Stimulated activated naive B cell treated with anti-CD40 and anti-IgM and Interleukin-4, amounts not matched to agents 10 μg/mL and 1 μg/mL and 100 μg/mL, for 72 hours (primary cell): ENCODE measurements around the gene PMCH.
"Not testable (repeated sequence)": the region's sequence is repeated elsewhere in the genome, so short reads cannot be mapped to it uniquely, and the experiment has no call there.

Experiments
- ATAC-seq, 2 donors: fragments of 150-1000 bp; cut with Tn5 transposase; replicated peaks; 2 replicates each; pipeline ENCODE4 v1.10.0; 2021; ENCODE audit warnings: moderate library complexity in 1 of 2
- DNase-seq: peaks from one replicate; pipeline ENCODE4 v3.0.0; 2021
- H3K27ac Mint-ChIP-seq: one replicate; pipeline ENCODE4 v1.8.0; 2022; ENCODE audit warnings: mild to moderate bottlenecking, mixed read lengths
- H3K27me3 Mint-ChIP-seq, 2 donors: one replicate each; pipeline ENCODE4 v1.8.0; 2022; ENCODE audit warnings: mixed read lengths in 2 of 2
- H3K36me3 Mint-ChIP-seq, 2 donors: one replicate each; pipeline ENCODE4 v1.8.0; 2022; ENCODE audit warnings: mixed read lengths in 2 of 2, mild to moderate bottlenecking in 1 of 2
- H3K4me1 Mint-ChIP-seq, 2 donors: one replicate each; pipeline ENCODE4 v1.8.0; 2022; ENCODE audit warnings: mixed read lengths in 2 of 2, mild to moderate bottlenecking in 1 of 2
- H3K4me3 Mint-ChIP-seq, 2 donors: one replicate each; pipeline ENCODE4 v1.8.0; 2022; ENCODE audit warnings: mild to moderate bottlenecking in 2 of 2, mixed read lengths in 2 of 2, moderate library complexity in 1 of 2
- H3K9me3 Mint-ChIP-seq, 2 donors: one replicate each; pipeline ENCODE4 v1.8.0; 2022; ENCODE audit warnings: mixed read lengths in 2 of 2, mild to moderate bottlenecking in 1 of 2

Gene PMCH, protein sequence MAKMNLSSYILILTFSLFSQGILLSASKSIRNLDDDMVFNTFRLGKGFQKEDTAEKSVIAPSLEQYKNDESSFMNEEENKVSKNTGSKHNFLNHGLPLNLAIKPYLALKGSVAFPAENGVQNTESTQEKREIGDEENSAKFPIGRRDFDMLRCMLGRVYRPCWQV

DNA sequence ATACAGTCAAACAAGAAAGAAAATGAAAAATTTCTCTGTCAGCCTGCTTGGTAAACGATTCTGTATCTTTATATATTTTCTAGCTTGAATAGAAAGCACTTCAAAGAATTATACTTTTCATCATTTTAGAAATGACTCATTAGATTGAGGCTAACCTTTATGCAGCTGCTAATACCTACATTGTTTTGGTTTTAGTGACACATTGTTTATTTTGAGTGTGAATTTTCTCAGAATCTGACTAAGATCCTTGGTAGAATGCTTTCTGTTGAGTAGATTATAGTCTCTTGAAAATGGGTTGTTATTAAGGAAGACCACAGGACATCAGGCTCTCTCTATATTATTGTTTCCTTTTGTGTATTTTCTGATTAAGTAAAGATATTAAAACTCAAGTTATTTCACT lies at the start of gene PMCH:
Gene PMCH, minus strand, starts transcription at position 45 of the 400 bp plus-strand sequence. CDS start 63 bp downstream, outside the sequence.
- Mint-ChIP-seq H3K27me3 (no peaks in the 10 kb centered on the region), H3K27ac (no peak within 1 kb of the TSS), H3K9me3 (peaks cover 0 to 2% of the 10 kb centered on the region in 2 donors), H3K4me1 (peaks cover 0 to 9% of the 10 kb centered on the region in 2 donors), H3K4me3 (no peak within 1 kb of the TSS), H3K36me3 (no peaks in the 10 kb centered on the region)
- peak; percentile 69 to 83 for ATAC-seq
- DNase-seq = no peak

DNA sequence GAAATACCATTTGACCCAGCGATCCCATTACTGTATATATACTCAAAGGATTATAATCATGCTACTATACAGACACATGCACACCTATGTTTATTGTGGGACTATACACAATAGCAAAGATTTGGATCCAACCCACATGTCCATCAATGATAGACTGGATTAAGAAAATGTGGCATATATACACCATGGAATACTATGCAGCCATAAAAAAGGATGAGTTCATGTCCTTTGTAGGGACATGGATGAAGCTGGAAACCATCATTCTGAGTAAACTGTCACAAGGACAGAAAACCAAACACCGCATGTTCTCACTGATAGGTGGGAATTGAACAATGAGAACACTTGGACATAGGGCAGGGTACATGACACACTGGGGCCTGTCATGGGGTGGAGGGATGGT lies 43.2 kb upstream of the PMCH start:
- peaks cover 12 to 24% of the 10 kb centered on the region in 2 donors for H3K27me3 Mint-ChIP-seq
- not testable (repeated sequence) for ATAC-seq, H3K4me1 Mint-ChIP-seq, DNase-seq, H3K27ac Mint-ChIP-seq, H3K36me3 Mint-ChIP-seq, H3K4me3 Mint-ChIP-seq
- H3K9me3 Mint-ChIP-seq = peaks cover 11 to 12% of the 10 kb centered on the region in 2 donors

DNA sequence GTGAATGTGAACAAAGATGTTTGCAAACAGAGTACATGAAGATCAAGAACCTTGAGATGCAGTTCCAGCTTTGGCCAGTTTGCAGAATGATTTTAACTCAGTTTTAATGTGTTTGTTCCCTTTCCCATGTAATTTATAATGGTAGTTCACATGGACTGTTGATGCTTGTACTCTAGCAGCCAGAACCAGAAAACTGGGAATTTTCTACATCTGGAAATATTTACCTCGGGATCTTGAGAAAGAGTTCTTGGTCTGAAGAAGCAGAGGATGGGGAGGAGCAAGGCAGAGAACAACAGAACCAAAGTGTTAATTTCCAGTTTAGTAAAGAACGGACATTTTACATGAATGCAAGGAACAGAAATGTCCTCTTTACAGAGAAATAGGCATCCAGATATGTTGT lies 37.0 kb upstream of the PMCH start:
- Mint-ChIP-seq H3K27me3 (peaks cover 19 to 30% of the 10 kb centered on the region in 2 donors), H3K27ac (no peak overlapping the region), H3K9me3 (peaks cover 0 to 5% of the 10 kb centered on the region in 2 donors), H3K4me1 (no peaks in the 10 kb centered on the region), H3K4me3 (no peak overlapping the region), H3K36me3 (no peaks in the 10 kb centered on the region)
- no peak for DNase-seq
- ATAC-seq = no peak

DNA sequence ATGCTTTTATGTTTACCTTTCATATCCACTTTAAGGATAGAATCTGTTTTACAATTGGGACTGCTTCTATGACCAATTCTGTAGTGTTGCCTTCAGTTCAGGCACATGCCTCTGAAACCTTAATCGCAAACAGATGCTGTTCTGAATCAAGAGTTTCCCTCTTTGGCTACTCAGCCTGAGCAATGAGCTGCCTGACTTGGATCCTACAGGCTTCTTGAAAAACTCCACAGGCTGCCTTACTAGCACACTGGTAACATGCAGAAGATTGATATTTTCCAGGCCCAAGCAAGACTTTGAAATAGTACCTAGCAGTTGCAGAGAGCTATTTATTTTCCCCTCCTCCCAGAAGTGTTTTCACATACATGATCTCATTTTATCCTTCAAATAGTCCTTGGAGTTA lies 34.8 kb upstream of the PMCH start:
- H3K9me3 Mint-ChIP-seq = peaks cover 0 to 1% of the 10 kb centered on the region in 2 donors
- no peaks in the 10 kb centered on the region for H3K4me1 Mint-ChIP-seq
- no peaks in the 10 kb centered on the region for H3K36me3 Mint-ChIP-seq
- no peak overlapping the region for H3K4me3 Mint-ChIP-seq
- peaks cover 13 to 17% of the 10 kb centered on the region in 2 donors for H3K27me3 Mint-ChIP-seq
- no peak for DNase-seq
- ATAC-seq = no peak
- no peak overlapping the region for H3K27ac Mint-ChIP-seq

DNA sequence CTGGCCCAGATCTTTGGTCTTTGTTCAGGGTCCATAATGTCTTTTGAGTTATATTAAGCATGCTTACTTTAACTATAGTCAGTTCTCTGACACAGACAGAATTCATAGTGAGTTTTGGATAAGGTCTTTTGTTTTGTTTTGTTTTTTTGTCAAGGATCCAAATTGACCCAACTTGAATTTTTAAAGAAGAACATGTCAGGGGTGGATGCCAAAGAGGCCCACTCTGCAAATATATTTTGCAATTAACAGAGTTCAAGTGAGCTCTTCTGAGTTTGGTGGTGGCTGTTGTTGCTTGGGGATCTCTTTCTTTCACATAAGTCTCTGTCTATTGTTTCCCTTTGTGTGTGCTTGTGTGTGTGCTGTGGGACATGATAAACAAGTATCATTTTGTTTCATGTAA lies 34.4 kb upstream of the PMCH start:
- no peak overlapping the region for H3K4me3 Mint-ChIP-seq
- H3K4me1 Mint-ChIP-seq = no peaks in the 10 kb centered on the region
- H3K9me3 Mint-ChIP-seq = no peaks in the 10 kb centered on the region
- H3K27ac Mint-ChIP-seq = no peak overlapping the region
- ATAC-seq (no peak), DNase-seq (no peak)
- peaks cover 11 to 15% of the 10 kb centered on the region in 2 donors for H3K27me3 Mint-ChIP-seq
- H3K36me3 Mint-ChIP-seq = no peaks in the 10 kb centered on the region

DNA sequence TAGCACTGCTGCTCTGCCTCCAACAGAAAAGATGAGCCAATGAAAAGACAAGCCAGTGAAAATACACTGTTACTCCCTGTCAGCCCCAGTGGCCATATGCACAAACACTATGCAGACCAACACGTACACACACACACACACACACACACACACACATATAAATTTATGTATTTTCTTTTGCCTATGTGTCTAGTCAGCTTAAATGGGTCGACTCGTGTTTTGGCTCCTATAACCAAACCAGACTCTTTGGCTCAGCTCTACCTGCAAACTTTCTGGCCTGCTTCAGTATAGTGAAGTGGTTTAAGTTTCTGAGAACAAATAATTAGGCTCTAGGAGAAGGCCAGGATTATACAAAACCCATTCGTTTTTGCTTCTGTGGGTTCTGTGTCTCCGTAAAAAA lies 30.3 kb upstream of the PMCH start:
- Mint-ChIP-seq H3K9me3 (peaks cover 0 to 2% of the 10 kb centered on the region in 2 donors), H3K27ac (no peak overlapping the region), H3K36me3 (no peaks in the 10 kb centered on the region), H3K4me1 (no peaks in the 10 kb centered on the region), H3K4me3 (no peak overlapping the region), H3K27me3 (peaks cover 7 to 9% of the 10 kb centered on the region in 2 donors)
- DNase-seq (no peak), ATAC-seq (no peak)

DNA sequence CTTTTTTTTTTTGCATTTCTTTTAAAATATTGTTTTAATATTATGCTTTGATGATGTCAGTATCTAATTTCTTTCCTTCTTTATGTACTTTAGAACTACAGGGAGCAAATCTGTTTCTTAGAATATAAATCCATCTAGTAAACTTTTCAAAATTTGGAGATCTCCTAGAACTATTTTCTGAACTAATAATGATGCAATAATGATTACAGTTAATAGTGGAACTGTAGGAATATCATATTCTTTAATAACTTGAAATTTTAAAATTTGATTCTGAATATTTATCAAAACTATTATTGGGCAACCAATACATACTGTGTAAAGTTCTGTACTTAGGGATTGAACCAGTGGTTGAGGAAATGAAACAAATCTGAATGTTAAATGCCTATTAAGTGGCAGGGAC lies 23.1 kb upstream of the PMCH start:
- Mint-ChIP-seq H3K36me3 (no peaks in the 10 kb centered on the region), H3K27me3 (no peaks in the 10 kb centered on the region), H3K9me3 (peaks cover 0 to 2% of the 10 kb centered on the region in 2 donors), H3K27ac (no peak overlapping the region), H3K4me3 (no peak overlapping the region), H3K4me1 (no peaks in the 10 kb centered on the region)
- ATAC-seq = no peak
- no peak for DNase-seq

DNA sequence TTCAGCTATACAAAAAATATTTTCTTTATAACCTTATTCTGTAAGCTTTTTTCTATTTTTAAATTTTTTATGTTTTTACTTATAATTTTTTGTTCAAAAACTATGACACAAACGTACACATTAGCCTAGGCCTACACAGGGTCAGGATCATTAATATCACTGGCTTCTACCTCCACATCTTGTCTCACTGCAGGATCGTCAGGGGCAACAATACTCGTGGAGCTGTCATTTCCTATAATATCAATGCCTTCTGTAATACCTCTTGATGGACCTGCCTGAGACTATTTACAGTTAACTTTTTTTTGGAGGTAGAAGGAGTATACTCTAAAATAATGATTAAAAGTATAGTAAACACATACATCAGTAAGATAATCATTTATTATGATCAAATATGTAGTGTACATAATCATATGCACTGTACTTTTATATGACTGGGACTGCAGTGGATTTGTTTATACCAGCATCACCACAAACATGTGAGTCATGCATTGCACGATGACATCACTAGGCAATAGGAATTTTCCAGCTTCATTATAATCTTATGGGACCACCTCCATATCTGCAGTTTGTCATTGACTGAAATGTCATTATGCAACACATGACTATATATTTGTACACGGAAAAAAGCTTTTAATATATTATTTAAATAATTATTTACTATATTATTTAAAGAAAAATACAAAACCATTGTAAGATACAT lies 18.5 kb upstream of the PMCH start:
- DNase-seq (no peak), ATAC-seq (no peak)
- H3K4me3 Mint-ChIP-seq = no peak overlapping the region
- no peaks in the 10 kb centered on the region for H3K4me1 Mint-ChIP-seq
- no peak overlapping the region for H3K27ac Mint-ChIP-seq
- H3K9me3 Mint-ChIP-seq = no peaks in the 10 kb centered on the region
- no peaks in the 10 kb centered on the region for H3K27me3 Mint-ChIP-seq
- no peaks in the 10 kb centered on the region for H3K36me3 Mint-ChIP-seq

DNA sequence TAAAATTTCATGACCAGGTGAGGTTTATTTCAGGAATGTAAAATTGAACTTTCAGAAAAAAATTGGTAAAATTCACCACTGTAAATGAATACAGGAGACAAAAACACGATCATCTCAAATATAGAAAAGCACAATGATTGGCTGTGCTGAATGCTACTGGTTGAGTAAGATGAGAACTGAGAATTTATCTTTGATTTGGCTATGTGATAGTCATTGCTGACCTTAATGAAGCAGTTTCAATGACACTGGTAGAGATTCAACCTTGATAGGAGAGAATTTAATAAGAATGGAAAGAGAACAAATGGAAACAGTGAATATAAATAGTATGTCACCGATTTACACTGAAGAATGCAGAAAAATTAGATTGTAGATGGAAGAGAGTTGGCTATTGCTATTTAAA lies 6.4 kb upstream of the PMCH start:
- Mint-ChIP-seq H3K4me3 (no peak overlapping the region), H3K36me3 (peaks cover 12 to 15% of the 10 kb centered on the region in 2 donors), H3K27me3 (no peaks in the 10 kb centered on the region), H3K9me3 (peaks cover 4 to 8% of the 10 kb centered on the region in 2 donors), H3K27ac (no peak overlapping the region), H3K4me1 (peaks cover 0 to 9% of the 10 kb centered on the region in 2 donors)
- ATAC-seq (no peak), DNase-seq (no peak)

DNA sequence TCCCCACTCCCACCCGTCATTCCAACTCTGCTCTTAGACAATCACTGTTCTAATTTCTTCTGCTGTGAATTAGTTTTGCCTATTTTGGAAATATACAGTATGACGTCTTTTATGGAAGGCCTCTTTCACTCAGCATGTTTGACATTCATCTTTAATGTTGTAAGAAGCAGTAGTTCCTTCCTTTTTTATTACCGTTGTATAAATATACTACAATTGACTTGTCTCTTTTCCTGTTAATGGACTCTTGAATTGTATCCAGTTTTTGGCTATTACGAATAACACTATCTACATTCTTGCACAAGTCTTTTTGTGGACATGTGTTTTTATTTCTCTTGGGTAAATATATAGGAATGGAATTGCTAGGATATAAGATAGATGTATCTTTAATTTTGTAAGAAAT lies 4.9 kb upstream of the PMCH start:
- H3K27ac Mint-ChIP-seq = no peak overlapping the region
- peaks cover 4 to 8% of the 10 kb centered on the region in 2 donors for H3K36me3 Mint-ChIP-seq
- ATAC-seq (no peak), DNase-seq (no peak)
- H3K9me3 Mint-ChIP-seq = peaks cover 0 to 3% of the 10 kb centered on the region in 2 donors
- H3K27me3 Mint-ChIP-seq = no peaks in the 10 kb centered on the region
- no peak overlapping the region for H3K4me3 Mint-ChIP-seq
- H3K4me1 Mint-ChIP-seq = peaks cover 0 to 9% of the 10 kb centered on the region in 2 donors

DNA sequence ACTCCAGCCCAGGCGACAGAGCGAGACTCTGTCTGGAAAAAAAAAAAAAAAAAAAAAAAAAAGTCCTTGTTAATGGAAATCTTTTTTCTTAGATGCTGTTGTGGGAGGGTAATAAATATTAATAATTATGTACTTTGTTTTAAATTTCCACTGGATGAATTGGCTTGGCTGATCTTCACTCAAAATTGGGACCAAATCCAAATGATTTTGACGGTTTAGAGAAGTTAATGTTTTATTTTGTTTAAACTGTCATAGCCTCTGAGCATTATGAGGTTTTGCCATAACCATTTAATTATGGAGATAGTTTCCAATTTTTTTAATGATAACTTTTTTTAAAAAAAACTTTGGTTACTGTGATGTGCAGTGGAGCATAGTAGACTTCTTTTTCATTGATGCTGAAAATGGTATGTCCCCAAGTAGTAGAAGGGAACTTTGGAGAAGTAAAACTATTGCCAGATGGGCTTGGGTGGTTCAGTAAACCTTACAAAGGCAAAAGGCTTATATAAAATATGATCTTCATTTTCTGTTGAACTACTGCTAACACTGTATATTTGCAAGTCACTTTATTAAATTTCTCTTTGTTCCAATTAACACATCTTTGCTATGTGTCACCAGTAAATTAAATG lies 3.9 kb upstream of the PMCH start:
- H3K27ac Mint-ChIP-seq = no peak overlapping the region
- ATAC-seq = peak; percentile 70 to 80
- H3K27me3 Mint-ChIP-seq = no peaks in the 10 kb centered on the region
- no peak overlapping the region for H3K4me3 Mint-ChIP-seq
- no peak for DNase-seq
- H3K4me1 Mint-ChIP-seq = peaks cover 0 to 9% of the 10 kb centered on the region in 2 donors
- H3K36me3 Mint-ChIP-seq = peaks cover 4 to 8% of the 10 kb centered on the region in 2 donors
- peaks cover 0 to 3% of the 10 kb centered on the region in 2 donors for H3K9me3 Mint-ChIP-seq

DNA sequence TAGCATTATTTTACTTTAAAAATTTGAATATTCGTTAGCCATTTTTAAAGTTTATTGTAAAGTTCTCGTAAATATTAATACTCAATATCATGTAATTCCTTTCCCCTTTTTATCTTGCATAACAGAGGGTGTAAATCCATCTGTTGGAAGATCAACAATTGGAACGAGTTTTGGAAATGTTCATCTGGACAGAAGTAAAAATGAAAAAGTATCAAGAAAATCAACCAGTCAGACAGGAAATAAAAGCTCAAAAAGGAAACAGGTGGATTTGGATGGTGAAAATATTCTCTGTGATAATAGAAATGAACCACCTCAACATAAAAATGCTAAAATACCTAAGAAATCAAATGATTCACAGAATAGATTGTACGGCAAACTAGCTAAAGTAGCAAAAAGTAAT lies 1.8 kb downstream of the PMCH start:
- H3K27me3 Mint-ChIP-seq = no peaks in the 10 kb centered on the region
- no peak for DNase-seq
- H3K9me3 Mint-ChIP-seq = no peaks in the 10 kb centered on the region
- ATAC-seq = no peak
- no peak overlapping the region for H3K4me3 Mint-ChIP-seq
- no peaks in the 10 kb centered on the region for H3K36me3 Mint-ChIP-seq
- peaks cover 0 to under 1% of the 10 kb centered on the region in 2 donors for H3K4me1 Mint-ChIP-seq
- no peak overlapping the region for H3K27ac Mint-ChIP-seq

DNA sequence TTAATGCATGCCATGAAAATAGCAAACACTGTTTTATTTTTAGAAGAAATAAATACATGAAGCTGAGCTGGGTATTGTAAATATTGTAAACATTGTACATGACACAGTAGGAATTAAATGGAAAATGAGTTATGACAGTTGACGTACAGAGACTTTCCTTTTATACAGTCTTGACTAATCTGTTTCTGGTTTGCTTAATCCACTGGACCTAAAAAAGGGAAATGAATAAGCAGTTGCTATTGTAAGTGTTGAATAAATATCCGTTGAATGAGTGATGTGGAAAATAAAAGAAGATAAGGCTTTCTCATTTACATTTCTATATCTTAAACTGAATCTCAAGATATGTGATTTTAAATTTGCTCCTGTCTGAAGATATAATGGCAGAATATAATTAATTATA lies 15.0 kb downstream of the PMCH start:
- H3K9me3 Mint-ChIP-seq = no peaks in the 10 kb centered on the region
- peak; percentile 36 to 67 for ATAC-seq
- peaks cover 0 to 2% of the 10 kb centered on the region in 2 donors for H3K36me3 Mint-ChIP-seq
- H3K4me1 Mint-ChIP-seq = peaks cover 0 to 4% of the 10 kb centered on the region in 2 donors
- no peak overlapping the region for H3K27ac Mint-ChIP-seq
- DNase-seq = no peak
- no peaks in the 10 kb centered on the region for H3K27me3 Mint-ChIP-seq
- H3K4me3 Mint-ChIP-seq = no peak overlapping the region

DNA sequence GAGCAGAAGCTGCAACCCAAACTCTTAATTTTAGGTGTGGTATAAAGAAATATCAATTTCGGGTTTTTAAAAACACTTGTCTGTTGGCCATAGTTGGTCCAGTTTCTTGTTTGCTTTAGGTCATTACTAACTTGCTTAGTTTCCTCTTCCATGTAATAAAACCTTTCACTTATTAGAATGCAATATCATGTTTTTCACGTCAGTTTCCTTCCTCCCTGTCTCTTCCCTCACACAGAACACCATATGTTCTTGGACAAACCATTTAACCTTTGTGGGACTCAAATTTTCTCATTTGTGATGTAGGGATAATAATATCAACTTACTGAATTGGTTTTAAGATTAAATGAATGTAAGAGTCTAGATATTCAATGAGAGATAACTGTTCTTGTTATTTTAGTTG lies 22.9 kb downstream of the PMCH start:
- Mint-ChIP-seq H3K4me3 (no peak overlapping the region), H3K4me1 (no peaks in the 10 kb centered on the region), H3K36me3 (no peaks in the 10 kb centered on the region), H3K27me3 (no peaks in the 10 kb centered on the region), H3K27ac (no peak overlapping the region), H3K9me3 (no peaks in the 10 kb centered on the region)
- DNase-seq (no peak), ATAC-seq (no peak)

DNA sequence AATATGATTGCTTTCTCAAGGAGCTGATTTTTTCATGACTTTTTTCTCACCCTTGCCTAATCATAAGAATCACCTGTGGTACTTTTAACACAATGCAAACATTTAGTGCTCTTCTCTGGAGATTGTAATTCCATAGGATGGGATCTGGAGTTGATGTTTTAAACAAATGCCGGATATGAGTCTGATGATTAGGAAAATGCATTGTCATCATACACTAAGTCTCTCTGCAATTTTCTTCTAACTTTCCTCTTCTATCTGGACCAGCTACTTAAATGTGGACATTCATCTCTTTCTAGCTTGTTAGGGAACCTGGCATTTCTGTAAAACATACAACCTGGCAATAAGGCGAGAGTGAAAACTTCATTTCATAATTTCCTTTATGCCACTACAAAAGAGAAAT lies 23.5 kb downstream of the PMCH start:
- Mint-ChIP-seq H3K4me3 (no peak overlapping the region), H3K36me3 (peaks cover 0 to 2% of the 10 kb centered on the region in 2 donors), H3K4me1 (no peaks in the 10 kb centered on the region), H3K27ac (no peak overlapping the region), H3K27me3 (no peaks in the 10 kb centered on the region), H3K9me3 (no peaks in the 10 kb centered on the region)
- DNase-seq = no peak
- no peak for ATAC-seq
